ENCODE measurements around the gene IGLON5.

The IGLON5 gene

GRCh38 chr19:51317968-51318367 is 6.5 kb downstream of the IGLON5 start:
- no peak for DNase-seq (ENCODE audit: low read depth in 3 of 3)

- DNase-seq (ENCODE audit: low read depth in 3 of 3) = no peak
Measured at GRCh38 chr19:51318687-51319648, 7.5 kb downstream of the IGLON5 start.

GRCh38 chr19:51319649-51320279 is 8.3 kb downstream of the IGLON5 start:
- no peak for DNase-seq (ENCODE audit: low read depth in 3 of 3)

- no peak for DNase-seq (ENCODE audit: low read depth in 3 of 3)
Measured at GRCh38 chr19:51320280-51320657, 8.8 kb downstream of the IGLON5 start.

GRCh38 chr19:51321799-51322198 is 10.4 kb downstream of the IGLON5 start:
- DNase-seq (ENCODE audit: low read depth in 3 of 3) = no peak

DNA sequence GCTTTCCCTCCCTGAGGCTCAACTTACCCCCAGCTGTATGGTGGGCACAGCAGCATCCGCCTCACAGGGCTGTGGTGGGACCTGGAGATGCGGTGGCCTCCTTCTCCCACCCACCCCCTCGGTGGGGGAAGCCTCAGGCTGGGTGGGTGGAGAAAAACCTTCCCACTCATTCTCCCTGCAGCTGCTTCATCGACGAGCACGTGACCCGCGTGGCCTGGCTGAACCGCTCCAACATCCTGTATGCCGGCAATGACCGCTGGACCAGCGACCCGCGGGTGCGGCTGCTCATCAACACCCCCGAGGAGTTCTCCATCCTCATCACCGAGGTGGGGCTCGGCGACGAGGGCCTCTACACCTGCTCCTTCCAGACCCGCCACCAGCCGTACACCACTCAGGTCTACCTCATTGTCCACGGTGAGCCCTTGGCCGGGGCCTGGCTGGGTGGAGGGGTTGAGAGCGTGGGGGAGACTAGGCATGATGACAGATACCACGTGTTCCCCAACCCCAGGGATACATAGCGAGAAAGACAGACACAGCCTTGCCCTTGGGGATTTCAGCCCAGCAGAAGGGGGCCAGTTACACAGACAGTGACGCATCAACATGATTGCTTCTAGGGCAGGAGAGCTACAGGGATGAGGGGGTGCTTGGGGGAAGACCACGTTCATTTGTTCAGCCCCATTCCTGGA is 12.2 kb downstream of the IGLON5 start:
- DNase-seq (ENCODE audit: low read depth in 3 of 3) = no peak

DNA sequence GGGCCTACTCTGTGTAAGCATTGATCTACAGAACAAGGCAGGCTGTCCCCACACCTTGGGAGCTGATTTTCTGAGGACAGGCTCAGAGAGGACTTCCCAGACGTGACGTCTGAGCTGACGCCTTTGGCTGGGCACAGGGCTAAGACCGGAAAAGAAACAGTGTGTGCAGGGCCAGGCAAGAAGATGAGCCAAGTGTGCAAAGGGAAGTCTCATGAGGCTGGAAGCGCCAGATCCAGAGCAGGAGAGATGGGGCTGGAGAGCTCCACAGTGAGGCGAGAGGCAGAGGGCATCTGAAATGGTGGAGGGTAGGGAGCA is 12.7 kb downstream of the IGLON5 start:
- no peak for DNase-seq (ENCODE audit: low read depth in 3 of 3)

GRCh38 chr19:51325161-51325976 is 13.9 kb downstream of the IGLON5 start:
- no peak for DNase-seq (ENCODE audit: low read depth in 3 of 3)

GRCh38 chr19:51326216-51327065 is 15.0 kb downstream of the IGLON5 start:
- DNase-seq (ENCODE audit: low read depth in 3 of 3) = no peak

DNA sequence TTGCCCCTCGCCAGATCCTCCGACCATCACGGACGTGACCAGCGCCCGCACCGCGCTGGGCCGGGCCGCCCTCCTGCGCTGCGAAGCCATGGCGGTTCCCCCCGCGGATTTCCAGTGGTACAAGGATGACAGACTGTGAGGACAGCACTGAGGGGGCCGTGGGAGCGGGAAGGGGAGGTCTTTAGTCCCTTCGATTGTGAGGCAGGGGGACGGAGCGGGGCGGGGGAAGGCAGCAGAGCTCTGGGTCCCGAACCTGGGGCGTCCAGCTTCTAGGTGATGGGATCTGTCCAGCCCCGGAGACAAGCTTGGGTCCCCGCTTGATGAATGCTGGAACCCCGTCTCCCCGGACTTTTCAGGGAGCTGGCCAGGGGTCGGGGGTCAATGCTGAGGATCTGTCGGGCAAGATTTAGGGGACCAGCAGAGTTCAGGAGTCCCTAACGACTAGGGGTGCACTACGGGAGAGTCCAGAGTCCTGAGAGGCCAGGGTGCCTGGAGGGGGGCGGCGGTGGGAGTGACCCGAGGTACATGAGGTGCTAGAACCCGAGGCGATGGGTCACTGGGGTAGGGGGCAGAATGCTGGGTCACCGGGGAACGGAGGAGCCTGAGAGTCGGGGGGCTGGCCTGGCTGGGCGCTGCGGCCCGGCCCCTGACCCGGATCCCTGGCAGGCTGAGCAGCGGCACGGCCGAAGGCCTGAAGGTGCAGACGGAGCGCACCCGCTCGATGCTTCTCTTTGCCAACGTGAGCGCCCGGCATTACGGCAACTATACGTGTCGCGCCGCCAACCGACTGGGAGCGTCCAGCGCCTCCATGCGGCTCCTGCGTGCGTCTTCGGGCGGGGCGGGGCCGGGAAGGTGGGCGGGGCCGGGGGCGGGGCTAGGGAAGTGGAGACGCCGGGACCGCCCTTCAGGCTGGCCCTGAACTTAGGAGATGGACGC is 15.9 kb downstream of the IGLON5 start:
- DNase-seq (ENCODE audit: low read depth in 3 of 3) = peak; percentile 44 to 71 (median 60)

GRCh38 chr19:51329411-51329810 is 18.0 kb downstream of the IGLON5 start:
- DNase-seq (ENCODE audit: low read depth in 3 of 3) = no peak

DNA sequence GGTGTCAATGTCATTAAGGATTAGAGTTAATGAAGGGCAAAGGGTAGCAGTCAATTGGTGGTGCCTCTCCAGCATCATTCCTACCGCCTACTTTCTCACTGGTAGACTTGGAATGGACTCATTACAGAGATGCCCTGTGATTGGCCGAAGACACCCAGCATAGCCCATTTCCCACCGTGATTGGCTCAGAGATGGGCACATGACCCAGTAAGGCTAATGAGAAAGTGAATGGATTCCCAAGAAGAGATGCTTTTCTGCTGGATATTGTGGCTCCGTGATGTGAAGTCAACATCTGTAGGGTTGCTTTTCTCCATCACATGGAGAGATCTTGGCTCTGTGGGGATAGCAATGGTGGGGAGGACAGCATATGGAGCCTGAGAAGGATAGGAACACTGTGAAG is 18.9 kb downstream of the IGLON5 start:
- DNase-seq (ENCODE audit: low read depth in 3 of 3) = no peak

DNA sequence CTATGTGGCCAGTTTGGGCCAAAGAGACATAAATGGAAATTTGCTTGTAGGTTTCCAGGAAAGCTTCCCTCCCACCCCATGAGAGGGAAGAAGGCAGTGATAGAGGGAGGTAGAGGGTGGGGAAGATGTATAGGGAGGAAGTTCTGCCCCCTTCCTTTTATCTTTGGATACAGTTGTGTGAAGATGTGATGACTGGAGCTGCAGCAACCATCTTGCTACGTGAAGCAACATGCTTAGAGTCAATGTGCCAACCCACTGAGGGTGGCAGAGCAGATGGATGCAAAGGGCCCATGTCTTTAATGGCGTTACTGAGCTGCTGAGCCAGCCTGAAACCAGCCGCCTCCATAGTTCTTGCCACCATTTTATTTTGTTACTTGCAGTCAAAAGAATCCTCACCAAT is 19.7 kb downstream of the IGLON5 start:
- no peak for DNase-seq (ENCODE audit: low read depth in 3 of 3)

DNA sequence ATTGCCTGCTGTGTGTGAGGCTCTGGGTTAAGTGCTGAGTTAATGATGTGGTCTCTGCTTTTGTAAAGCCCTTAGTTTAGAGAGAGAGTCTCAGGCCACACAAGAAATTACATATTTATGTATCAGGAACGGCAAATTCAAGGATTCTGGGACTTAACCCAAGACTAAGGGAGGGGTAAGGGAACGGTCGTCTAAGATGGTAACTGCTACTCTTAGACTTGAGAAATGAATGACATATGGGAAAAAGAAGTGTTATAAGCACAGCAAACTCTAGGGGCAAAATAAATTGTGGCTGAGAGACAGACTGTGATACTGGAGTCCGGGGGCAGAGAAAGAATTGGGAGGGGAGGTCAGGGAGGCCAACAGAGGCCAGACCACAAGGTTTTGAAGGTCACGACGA is 20.3 kb downstream of the IGLON5 start:
- DNase-seq (ENCODE audit: low read depth in 3 of 3) = no peak

GRCh38 chr19:51333836-51334460 is 22.5 kb downstream of the IGLON5 start:
- DNase-seq (ENCODE audit: low read depth in 3 of 3) = peak in 1 of 3 donors; percentile 26

- DNase-seq (ENCODE audit: low read depth in 3 of 3) = no peak
Measured at GRCh38 chr19:51337141-51337860, 25.9 kb downstream of the IGLON5 start.

- no peak for DNase-seq (ENCODE audit: low read depth in 3 of 3)
Measured at GRCh38 chr19:51337861-51338562, 26.6 kb downstream of the IGLON5 start.
